H7 (cell line): ENCODE data around the gene PPP1R13B. TPM values are rescaled to one million over a fixed set of nuclear protein-coding genes. Genes with fewer than 3 reads are reported as not detected.

Source experiments
- DNase-seq: peaks from one replicate; pipeline ENCODE4 v3.0.0; 2012
- H3K27me3 ChIP-seq: 2 replicates; pipeline ENCODE4 v1.6.0; 2011; ENCODE audit warnings: mild to moderate bottlenecking, low read length; ENCODE audit not compliant: control insufficient read depth, insufficient read depth
- H3K36me3 ChIP-seq: replicated peaks from 2 replicates; pipeline ENCODE4 v1.5.1; 2011; ENCODE audit warnings: low read length; ENCODE audit not compliant: control insufficient read depth, insufficient read depth
- H3K4me3 ChIP-seq: 2 replicates; pipeline ENCODE4 v1.5.1; 2011; ENCODE audit warnings: low read depth, mild to moderate bottlenecking, control low read depth, low read length, moderate library complexity; ENCODE audit not compliant: insufficient read depth
- total RNA-seq: library from RNA; depleted of rRNA; stranded (reverse); fragments of >200 nt; shearing (Covaris generic); gene quantifications from 2 replicates; pipeline ENCODE4 v1.2.3, GENCODE V29; 2014

The PPP1R13B gene
- total RNA-seq, 1 experiment from 2014 or later, result 2.8 TPM

DNA sequence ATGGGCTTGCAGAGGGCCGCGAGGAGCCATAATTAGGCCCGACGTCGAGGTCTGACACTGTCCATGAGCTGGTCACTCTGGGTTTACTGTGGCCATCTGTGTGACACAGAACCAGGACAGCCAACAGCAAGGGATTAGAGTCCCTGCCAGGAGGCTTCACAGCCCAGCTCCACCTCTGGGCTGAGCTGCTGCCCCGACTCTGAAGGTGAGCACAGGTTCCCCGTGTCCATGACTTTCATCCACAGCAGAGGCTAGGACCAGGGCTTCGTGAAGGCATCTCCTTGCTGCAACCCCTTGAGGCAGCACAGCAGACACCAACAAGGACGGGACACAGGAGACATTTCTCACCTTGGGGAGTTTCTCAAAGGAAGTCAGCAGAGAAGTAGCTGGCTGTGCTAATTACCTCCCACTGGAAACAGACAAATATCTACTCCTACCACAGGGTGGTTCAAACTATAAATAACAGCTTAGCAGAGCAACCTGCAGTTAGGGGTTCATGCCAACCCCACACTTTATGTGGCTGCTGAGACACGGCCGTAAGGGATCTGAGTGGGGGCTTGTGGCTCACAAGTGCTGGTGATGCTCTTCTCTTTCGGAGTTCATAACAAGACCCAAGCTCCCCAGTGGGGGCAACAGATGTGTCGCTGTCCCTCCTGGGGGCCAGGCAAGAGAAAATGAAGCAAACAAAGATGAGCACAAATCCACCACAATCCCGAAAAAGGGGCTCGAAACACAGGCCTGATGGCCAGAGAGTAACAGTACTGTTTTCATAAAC lies 102.6 kb downstream of the PPP1R13B start:
- no peak for DNase-seq
- H3K4me3 ChIP-seq, result no peak overlapping the region
- H3K27me3 ChIP-seq, result no peaks in the 10 kb centered on the region
- no peaks in the 10 kb centered on the region for H3K36me3 ChIP-seq

GRCh38 chr14:103743691-103744090 lies 103.7 kb downstream of the PPP1R13B start:
- DNase-seq, result no peak

GRCh38 chr14:103742499-103743255 lies 104.7 kb downstream of the PPP1R13B start:
- Histone ChIP-seq H3K4me3 (no peak overlapping the region), H3K27me3 (no peaks in the 10 kb centered on the region), H3K36me3 (no peaks in the 10 kb centered on the region)
- peak; percentile 45 for DNase-seq

More at GRCh38 chr14:103743691-103744090, 103.7 kb downstream of the PPP1R13B start:
- Histone ChIP-seq H3K4me3 (no peak overlapping the region), H3K36me3 (no peaks in the 10 kb centered on the region), H3K27me3 (no peaks in the 10 kb centered on the region)

- Histone ChIP-seq H3K4me3 (no peak overlapping the region), H3K36me3 (no peaks in the 10 kb centered on the region), H3K27me3 (no peaks in the 10 kb centered on the region)
- no peak for DNase-seq
Measured at GRCh38 chr14:103741876-103742275, 105.5 kb downstream of the PPP1R13B start.

DNA sequence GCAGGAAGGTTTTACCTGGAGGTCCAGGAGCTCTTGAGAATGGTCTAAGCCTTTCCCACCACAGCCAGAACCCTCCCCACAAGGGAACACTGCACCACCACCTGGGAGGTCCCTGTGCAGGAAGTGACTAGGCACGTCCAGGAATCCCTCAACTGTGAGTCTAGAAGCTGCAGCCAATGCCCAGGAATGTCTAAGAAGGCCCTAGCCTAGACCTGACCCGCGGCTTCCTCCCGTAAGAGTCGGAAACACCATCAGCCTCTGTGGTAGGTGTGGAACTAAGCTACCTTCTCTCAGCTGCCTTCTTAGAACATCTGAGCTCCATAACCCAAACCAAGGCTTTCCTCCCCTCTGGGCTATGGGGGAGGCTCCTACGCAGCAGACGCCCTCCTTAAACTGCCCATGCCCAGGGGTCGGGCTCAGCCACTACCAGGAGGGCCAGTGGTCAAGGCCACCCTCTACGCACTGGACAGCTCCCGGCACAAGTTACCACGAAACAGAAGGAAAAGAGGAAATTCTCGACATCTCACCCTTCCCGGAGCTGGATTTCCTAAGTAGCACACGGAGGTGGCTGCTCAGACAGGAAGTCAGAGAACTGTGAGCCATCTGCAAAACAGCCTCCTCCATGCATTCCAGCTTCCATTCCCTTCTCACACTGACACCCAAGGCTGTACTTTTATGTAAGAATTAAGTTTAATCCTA lies 106.2 kb downstream of the PPP1R13B start:
- no peak for DNase-seq
- Histone ChIP-seq H3K4me3 (no peak overlapping the region), H3K27me3 (no peaks in the 10 kb centered on the region), H3K36me3 (no peaks in the 10 kb centered on the region; the same call in 1 of the 2 replicates)

DNA sequence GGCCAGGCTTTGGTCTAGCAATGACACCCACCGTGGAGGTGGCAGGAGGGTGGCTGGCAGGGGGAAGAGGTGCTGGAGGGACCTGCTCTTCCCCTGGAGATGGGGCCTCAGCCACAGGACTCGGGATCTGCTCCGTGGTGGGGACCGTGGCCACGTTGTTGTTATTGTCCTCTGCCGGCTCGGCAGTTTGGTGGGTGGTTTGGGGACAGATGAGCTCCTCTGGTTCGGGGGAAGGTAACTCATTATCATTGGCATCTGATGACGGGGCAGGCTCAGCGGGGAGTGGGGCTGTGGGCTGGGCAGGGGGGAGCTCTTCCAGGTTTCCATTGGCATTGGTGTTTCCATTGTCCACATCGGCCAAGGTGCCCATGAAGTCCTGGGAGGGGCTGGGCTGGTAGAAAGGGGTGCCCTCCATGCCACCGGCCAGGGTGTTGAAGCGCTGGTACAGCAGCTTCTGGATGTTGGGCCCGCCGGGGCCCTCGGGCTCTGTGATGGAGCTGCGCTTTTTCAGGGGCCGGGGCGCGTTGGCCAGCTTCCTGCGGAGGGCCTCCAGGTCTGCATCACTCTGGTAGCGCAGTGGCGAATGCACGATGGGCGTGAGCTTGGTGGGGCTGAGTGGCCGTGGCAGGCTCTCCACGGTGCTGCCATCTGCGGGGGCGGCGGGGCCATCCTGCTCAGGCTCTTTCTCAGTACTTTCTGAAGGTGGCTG lies 107.4 kb downstream of the PPP1R13B start:
- Histone ChIP-seq H3K36me3 (no peaks in the 10 kb centered on the region; the same call in 1 of the 2 replicates), H3K27me3 (no peaks in the 10 kb centered on the region), H3K4me3 (no peak overlapping the region)
- DNase-seq, result peak; percentile 59

GRCh38 chr14:103739466-103739792 lies 107.9 kb downstream of the PPP1R13B start:
- Histone ChIP-seq H3K36me3 (no peaks in the 10 kb centered on the region; the same call in 1 of the 2 replicates), H3K27me3 (no peaks in the 10 kb centered on the region), H3K4me3 (no peak overlapping the region)
- DNase-seq, result no peak

GRCh38 chr14:103738701-103739451 lies 108.5 kb downstream of the PPP1R13B start:
- Histone ChIP-seq H3K36me3 (no peaks in the 10 kb centered on the region; the same call in 1 of the 2 replicates), H3K27me3 (no peaks in the 10 kb centered on the region), H3K4me3 (no peak overlapping the region)
- DNase-seq, result peak; percentile 30

- peak; percentile 16 for DNase-seq
- Histone ChIP-seq H3K36me3 (peaks cover 2% of the 10 kb centered on the region), H3K27me3 (no peaks in the 10 kb centered on the region), H3K4me3 (no peak overlapping the region)
Measured at GRCh38 chr14:103738166-103738565, 109.2 kb downstream of the PPP1R13B start.

DNA sequence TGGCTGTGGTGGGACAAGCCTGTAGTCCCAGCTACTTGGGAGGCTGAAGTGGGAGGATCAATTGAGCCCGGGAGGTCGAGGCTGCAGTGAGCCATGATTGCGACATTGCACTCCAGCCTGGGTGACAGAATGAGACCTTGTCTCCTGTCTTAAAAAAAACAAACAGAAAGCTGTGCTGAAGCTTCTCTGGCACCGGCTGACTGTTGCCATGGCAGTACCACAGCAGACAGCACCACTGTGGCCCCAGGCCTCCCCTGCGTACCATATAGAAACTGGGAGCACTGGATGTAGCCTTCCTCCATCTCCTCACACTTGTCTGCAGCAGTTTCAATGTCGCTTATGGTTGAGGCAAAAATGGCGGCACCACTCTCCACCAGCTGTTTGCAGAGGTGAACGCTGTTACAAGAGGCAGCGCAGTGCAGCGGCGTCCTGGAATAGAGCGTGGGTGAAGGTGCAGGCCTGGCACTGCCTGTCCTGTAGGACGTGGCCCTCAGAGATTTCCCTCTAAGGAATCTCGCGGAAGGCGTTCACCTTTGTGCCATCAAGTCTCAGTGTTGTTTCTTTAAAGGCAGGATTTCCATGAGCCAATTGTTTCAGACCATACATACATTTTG lies 109.8 kb downstream of the PPP1R13B start:
- no peak overlapping the region for H3K4me3 ChIP-seq
- peaks cover 5% of the 10 kb centered on the region for H3K36me3 ChIP-seq
- no peak for DNase-seq
- H3K27me3 ChIP-seq, result no peaks in the 10 kb centered on the region

DNA sequence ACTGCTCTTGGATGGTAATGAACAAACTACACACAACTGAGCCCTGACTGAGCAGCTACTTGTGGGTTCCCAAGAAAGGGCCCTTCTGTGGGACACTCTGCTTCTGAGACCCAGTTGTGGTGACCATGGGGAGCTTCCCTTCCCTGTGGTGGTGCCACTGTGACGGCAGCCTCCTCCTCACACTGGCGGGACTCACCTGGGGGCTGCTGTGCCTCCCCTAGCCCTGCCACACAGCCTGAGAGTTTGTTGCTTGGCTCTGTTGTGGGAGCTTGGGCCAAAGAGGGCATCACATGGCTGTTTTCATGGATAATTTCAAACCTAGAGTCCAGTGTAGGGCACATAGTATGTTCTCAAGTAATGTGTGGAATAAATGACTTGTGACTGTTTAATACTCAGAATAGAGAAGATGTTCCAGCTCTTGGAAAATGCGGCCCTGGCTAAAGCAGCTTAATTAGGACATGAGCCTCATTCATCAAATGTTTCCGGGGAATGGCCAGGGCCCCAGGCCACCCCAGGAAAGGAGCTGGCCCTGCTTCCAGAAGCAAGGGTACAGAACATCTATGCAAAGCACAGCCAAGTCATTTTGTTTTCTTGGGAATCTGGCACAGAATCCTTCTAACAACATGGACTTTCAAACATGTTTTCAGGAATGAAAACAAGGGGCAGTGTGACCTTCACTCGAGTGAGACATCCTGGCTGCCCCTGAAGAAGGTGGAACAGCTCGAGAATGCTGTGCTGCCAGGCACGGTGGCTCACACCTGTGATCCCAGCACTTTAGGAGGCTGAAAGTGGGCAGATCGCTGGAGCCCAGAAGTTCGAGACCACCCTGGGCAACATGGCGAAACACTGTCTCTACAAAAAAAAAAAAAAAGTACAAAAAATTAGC lies 110.6 kb downstream of the PPP1R13B start:
- Histone ChIP-seq H3K4me3 (no peak overlapping the region), H3K27me3 (no peaks in the 10 kb centered on the region), H3K36me3 (peaks cover 5% of the 10 kb centered on the region)
- peak; percentile 27 for DNase-seq

DNA sequence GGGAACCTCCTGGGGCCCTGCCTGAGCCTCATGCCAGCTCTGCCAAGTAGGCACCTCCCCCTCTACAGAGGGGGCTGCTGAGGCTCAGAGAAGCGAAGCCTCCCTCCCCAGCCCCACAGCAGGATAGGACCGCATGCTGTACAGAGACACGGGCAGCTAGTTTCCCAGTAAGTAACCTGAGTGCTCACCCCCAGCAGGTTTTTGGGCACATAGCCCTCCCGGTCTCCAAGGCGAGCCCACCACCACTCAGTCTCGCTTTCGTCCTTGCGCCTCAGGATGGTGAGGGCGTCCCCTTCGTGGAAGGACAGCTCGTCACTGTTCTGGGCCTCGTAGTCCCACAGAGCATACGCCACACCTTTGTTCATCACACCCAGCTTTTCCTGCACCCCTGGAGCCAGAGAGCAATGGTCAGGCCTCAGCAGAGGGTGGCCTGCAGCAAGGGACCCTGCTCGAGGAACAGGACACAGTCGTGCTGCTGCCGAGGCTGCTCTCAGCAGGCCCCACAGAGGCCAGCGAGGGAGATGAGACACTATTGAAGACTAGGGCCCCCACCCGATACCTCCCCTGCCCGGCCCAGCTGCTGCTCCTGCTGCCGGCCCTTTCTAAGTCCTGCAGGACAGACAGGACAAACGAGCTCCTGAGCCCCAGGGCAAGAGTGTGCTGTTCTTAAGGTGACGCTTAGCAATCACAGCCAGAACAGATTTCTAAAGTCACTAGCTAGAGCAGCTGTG lies 111.4 kb downstream of the PPP1R13B start:
- H3K36me3 ChIP-seq, result peaks cover 5% of the 10 kb centered on the region

More for the DNA sequence above, 111.4 kb downstream of the PPP1R13B start:
- H3K27me3 ChIP-seq, result no peaks in the 10 kb centered on the region
- peak; percentile 51 for DNase-seq
- no peak overlapping the region for H3K4me3 ChIP-seq
